GM23338 (cell line): ENCODE results near the gene ACOX3. TPM values are rescaled to one million over a fixed set of nuclear protein-coding genes. Genes with fewer than 3 reads are reported as not detected.

ENCODE experiments used
- ATAC-seq: fragments of 200-7000 bp; cut with Tn5 transposase; 3 replicates; pipeline ENCODE4 v1.9.1; 2020
- DNase-seq: peaks from one replicate; pipeline ENCODE4 v3.0.0-alpha.2; 2015; ENCODE audit warnings: low spot score
- H2AFZ ChIP-seq: fragments of 200-600 bp; sonication (generic); 2 replicates; pipeline ENCODE4 v1.8.0; 2016; ENCODE audit warnings: antibody characterized with exemption, mild to moderate bottlenecking, moderate library complexity
- H3F3A ChIP-seq: fragments of 200-600 bp; sonication (generic); replicated peaks from 2 replicates; pipeline ENCODE4 v1.8.0; 2017; ENCODE audit warnings: antibody characterized with exemption, mixed run types, low read depth
- H3K27ac ChIP-seq: fragments of 200-600 bp; sonication (generic); 2 replicates; pipeline ENCODE4 v1.6.1; 2016; ENCODE audit warnings: low read depth
- H3K27me3 ChIP-seq: fragments of 200-600 bp; sonication (generic); 2 replicates; pipeline ENCODE4 v1.8.0; 2016; ENCODE audit warnings: mild to moderate bottlenecking, mixed run types, moderate library complexity; ENCODE audit not compliant: insufficient read depth
- H3K36me3 ChIP-seq: fragments of 200-600 bp; sonication (generic); 2 replicates; pipeline ENCODE4 v1.8.0; 2016; ENCODE audit warnings: mild to moderate bottlenecking; ENCODE audit not compliant: insufficient read depth
- H3K4me1 ChIP-seq: fragments of 200-600 bp; sonication (generic); 2 replicates; pipeline ENCODE4 v1.8.0; 2016; ENCODE audit warnings: mild to moderate bottlenecking, moderate library complexity; ENCODE audit not compliant: insufficient read depth
- H3K4me2 ChIP-seq: fragments of 200-600 bp; sonication (generic); 2 replicates; pipeline ENCODE4 v1.7.1; 2017; ENCODE audit warnings: mixed run types
- H3K4me3 ChIP-seq: fragments of 200-600 bp; sonication (generic); 2 replicates; pipeline ENCODE4 v1.6.1; 2016; ENCODE audit warnings: mixed run types
- H3K79me2 ChIP-seq: fragments of 200-600 bp; sonication (generic); replicated peaks from 2 replicates; pipeline ENCODE4 v1.8.0; 2017; ENCODE audit warnings: mild to moderate bottlenecking; ENCODE audit not compliant: insufficient read depth
- H3K9me2 ChIP-seq: fragments of 200-600 bp; sonication (generic); 2 replicates; pipeline ENCODE4 v1.8.0; 2017; ENCODE audit not compliant: insufficient read depth
- H4K20me1 ChIP-seq: fragments of 200-600 bp; sonication (generic); replicated peaks from 2 replicates; pipeline ENCODE4 v1.8.0; 2017; ENCODE audit warnings: mild to moderate bottlenecking; ENCODE audit not compliant: insufficient read depth
- H3K27ac Mint-ChIP-seq: 2 replicates; pipeline ENCODE4 v1.8.0; 2020; ENCODE audit warnings: inconsistent platforms, mild to moderate bottlenecking, moderate library complexity, mixed read lengths
- H3K27me3 Mint-ChIP-seq: 3 replicates; pipeline ENCODE4 v1.8.0; 2022; ENCODE audit warnings: low read depth, mild to moderate bottlenecking, moderate library complexity, mixed read lengths, inconsistent platforms; ENCODE audit not compliant: insufficient read depth, poor library complexity
- H3K36me3 Mint-ChIP-seq: 3 replicates; pipeline ENCODE4 v1.8.0; 2021; ENCODE audit warnings: low read depth, mild to moderate bottlenecking, inconsistent platforms, moderate library complexity, mixed read lengths
- H3K4me1 Mint-ChIP-seq: 3 replicates; pipeline ENCODE4 v1.8.0; 2020; ENCODE audit warnings: mild to moderate bottlenecking, inconsistent platforms, mixed read lengths
- H3K4me3 Mint-ChIP-seq: 3 replicates; pipeline ENCODE4 v1.8.0; 2021; ENCODE audit warnings: moderate library complexity, mild to moderate bottlenecking, inconsistent platforms, mixed read lengths
- H3K9me3 Mint-ChIP-seq: 3 replicates; pipeline ENCODE4 v1.8.0; 2020; ENCODE audit warnings: moderate library complexity, mild to moderate bottlenecking, inconsistent platforms, mixed read lengths
- CREB1 ChIP-seq: fragments of 250-450 bp; sonication (Bioruptor Pico); IDR thresholded peaks from 2 replicates; pipeline ENCODE4 v1.5.0; 2020; ENCODE audit warnings: low read depth, mild to moderate bottlenecking, moderate library complexity
- CTCF ChIP-seq, 2 experiments: fragments of 200-600 bp in 1 of 2; sonication (generic) in 1 of 2; conservative IDR thresholded peaks; 2 replicates each; pipeline versions ENCODE4 v1.5.1 to v1.6.1; 2016 to 2017; ENCODE audit warnings: antibody characterized with exemption in 2 of 2, low read depth in 2 of 2, mild to moderate bottlenecking in 2 of 2, moderate library complexity in 1 of 2
- EZH2 ChIP-seq: fragments of 200-600 bp; sonication (generic); IDR thresholded peaks from one replicate; pipeline ENCODE4 v1.8.0; 2017; ENCODE audit warnings: antibody characterized with exemption, mild to moderate bottlenecking, low read depth; ENCODE audit not compliant: unreplicated experiment
- EZH2phosphoT487 ChIP-seq: fragments of 200-600 bp; sonication (generic); IDR thresholded peaks from one replicate; pipeline ENCODE4 v1.8.1; 2018; ENCODE audit warnings: antibody characterized with exemption; ENCODE audit not compliant: unreplicated experiment
- JUNB ChIP-seq: IDR thresholded peaks from one replicate; pipeline ENCODE4 v1.6.1; 2016; ENCODE audit warnings: antibody characterized with exemption; ENCODE audit not compliant: unreplicated experiment
- NANOG ChIP-seq: IDR thresholded peaks from 2 replicates; pipeline ENCODE4 v1.6.1; 2016; ENCODE audit warnings: antibody characterized with exemption, borderline replicate concordance
- POLR2AphosphoS5 ChIP-seq: IDR thresholded peaks from 2 replicates; pipeline ENCODE4 v1.6.1; 2016; ENCODE audit warnings: antibody characterized with exemption, low read depth
- STAT1 ChIP-seq: IDR thresholded peaks from one replicate; pipeline ENCODE4 v1.6.1; 2016; ENCODE audit warnings: antibody characterized with exemption; ENCODE audit not compliant: unreplicated experiment
- ZNF114 ChIP-seq: fragments of 250-450 bp; sonication (Bioruptor Pico); IDR thresholded peaks from 2 replicates; pipeline ENCODE4 v1.5.0; 2020; ENCODE audit warnings: mild to moderate bottlenecking, moderate library complexity
- ZNF331 ChIP-seq: fragments of 250-450 bp; sonication (Bioruptor Pico); IDR thresholded peaks from 2 replicates; pipeline ENCODE4 v1.5.0; 2020; ENCODE audit warnings: low read depth, mild to moderate bottlenecking, moderate library complexity
- ZNF462 ChIP-seq: fragments of 250-450 bp; sonication (Bioruptor Pico); IDR thresholded peaks from 2 replicates; pipeline ENCODE4 v1.5.0; 2020; ENCODE audit warnings: mild to moderate bottlenecking, moderate library complexity
- polyA plus RNA-seq: library from polyadenylated mRNA; unstranded; fragments of >200 nt; fragmentation: Nextera tagmentation; extraction: Ambion mirVana; gene quantifications from 2 replicates; pipeline ENCODE4 v1.2.1, GENCODE V29; 2016
- total RNA-seq: library from RNA; depleted of rRNA; stranded (reverse); fragments of >200 nt; shearing (Covaris generic); gene quantifications from 2 replicates; pipeline ENCODE4 v1.2.3, GENCODE V29; 2014
- TF ChIP-seq, protein P1 (sequence below): IDR thresholded peaks from one replicate; pipeline ENCODE4 v1.6.1; 2018; ENCODE audit warnings: antibody characterized with exemption; ENCODE audit not compliant: unreplicated experiment
- TF ChIP-seq, protein P2 (sequence below): IDR thresholded peaks from 2 replicates; pipeline ENCODE4 v1.6.1; 2016; ENCODE audit warnings: antibody characterized with exemption

Gene ACOX3
- total and polyA plus RNA-seq, 2 experiments from 2014 or later, result 6.4 to 17.2 TPM

GRCh38 chr4:8378101-8378724 is 62.3 kb downstream of the ACOX3 start:
- no peaks in the 10 kb centered on the region for H3K36me3 ChIP-seq

More at GRCh38 chr4:8378101-8378724, 62.3 kb downstream of the ACOX3 start:
- H3K36me3 Mint-ChIP-seq, result no peaks in the 10 kb centered on the region
- H3F3A ChIP-seq, result no peaks in the 10 kb centered on the region
- H3K9me3 Mint-ChIP-seq, result no peaks in the 10 kb centered on the region
- H4K20me1 ChIP-seq, result no peaks in the 10 kb centered on the region
- ATAC-seq (no peak), DNase-seq (no peak)
- TF ChIP-seq STAT1 (no peak), POLR2AphosphoS5 (no peak), CTCF (conservative IDR thresholded peaks at IDR 0.05; ENCODE audit: low read depth in 2 of 2) (no peak), EZH2 (no peak), ZNF462 (CRISPR knock-in tag) (no peak), ZNF331 (CRISPR knock-in tag) (no peak), ZNF114 (CRISPR knock-in tag) (no peak), NANOG (no peak), JUNB (no peak), EZH2phosphoT487 (no peak), CREB1 (CRISPR knock-in tag) (no peak)
- TF ChIP-seq, protein P1, sequence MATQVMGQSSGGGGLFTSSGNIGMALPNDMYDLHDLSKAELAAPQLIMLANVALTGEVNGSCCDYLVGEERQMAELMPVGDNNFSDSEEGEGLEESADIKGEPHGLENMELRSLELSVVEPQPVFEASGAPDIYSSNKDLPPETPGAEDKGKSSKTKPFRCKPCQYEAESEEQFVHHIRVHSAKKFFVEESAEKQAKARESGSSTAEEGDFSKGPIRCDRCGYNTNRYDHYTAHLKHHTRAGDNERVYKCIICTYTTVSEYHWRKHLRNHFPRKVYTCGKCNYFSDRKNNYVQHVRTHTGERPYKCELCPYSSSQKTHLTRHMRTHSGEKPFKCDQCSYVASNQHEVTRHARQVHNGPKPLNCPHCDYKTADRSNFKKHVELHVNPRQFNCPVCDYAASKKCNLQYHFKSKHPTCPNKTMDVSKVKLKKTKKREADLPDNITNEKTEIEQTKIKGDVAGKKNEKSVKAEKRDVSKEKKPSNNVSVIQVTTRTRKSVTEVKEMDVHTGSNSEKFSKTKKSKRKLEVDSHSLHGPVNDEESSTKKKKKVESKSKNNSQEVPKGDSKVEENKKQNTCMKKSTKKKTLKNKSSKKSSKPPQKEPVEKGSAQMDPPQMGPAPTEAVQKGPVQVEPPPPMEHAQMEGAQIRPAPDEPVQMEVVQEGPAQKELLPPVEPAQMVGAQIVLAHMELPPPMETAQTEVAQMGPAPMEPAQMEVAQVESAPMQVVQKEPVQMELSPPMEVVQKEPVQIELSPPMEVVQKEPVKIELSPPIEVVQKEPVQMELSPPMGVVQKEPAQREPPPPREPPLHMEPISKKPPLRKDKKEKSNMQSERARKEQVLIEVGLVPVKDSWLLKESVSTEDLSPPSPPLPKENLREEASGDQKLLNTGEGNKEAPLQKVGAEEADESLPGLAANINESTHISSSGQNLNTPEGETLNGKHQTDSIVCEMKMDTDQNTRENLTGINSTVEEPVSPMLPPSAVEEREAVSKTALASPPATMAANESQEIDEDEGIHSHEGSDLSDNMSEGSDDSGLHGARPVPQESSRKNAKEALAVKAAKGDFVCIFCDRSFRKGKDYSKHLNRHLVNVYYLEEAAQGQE, result no peak
- TF ChIP-seq, protein P2, sequence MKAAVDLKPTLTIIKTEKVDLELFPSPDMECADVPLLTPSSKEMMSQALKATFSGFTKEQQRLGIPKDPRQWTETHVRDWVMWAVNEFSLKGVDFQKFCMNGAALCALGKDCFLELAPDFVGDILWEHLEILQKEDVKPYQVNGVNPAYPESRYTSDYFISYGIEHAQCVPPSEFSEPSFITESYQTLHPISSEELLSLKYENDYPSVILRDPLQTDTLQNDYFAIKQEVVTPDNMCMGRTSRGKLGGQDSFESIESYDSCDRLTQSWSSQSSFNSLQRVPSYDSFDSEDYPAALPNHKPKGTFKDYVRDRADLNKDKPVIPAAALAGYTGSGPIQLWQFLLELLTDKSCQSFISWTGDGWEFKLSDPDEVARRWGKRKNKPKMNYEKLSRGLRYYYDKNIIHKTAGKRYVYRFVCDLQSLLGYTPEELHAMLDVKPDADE, result no peak
- no peak overlapping the region for H3K27ac Mint-ChIP-seq
- no peak overlapping the region for H3K4me3 ChIP-seq
- no peaks in the 10 kb centered on the region for H3K4me1 ChIP-seq
- no peak overlapping the region for H3K27ac ChIP-seq
- no peak overlapping the region for H3K4me3 Mint-ChIP-seq
- H3K27me3 Mint-ChIP-seq, result peaks cover 14% of the 10 kb centered on the region
- H2AFZ ChIP-seq, result no peak overlapping the region
- H3K79me2 ChIP-seq, result no peaks in the 10 kb centered on the region
- H3K4me2 ChIP-seq, result no peak overlapping the region
- no peaks in the 10 kb centered on the region for H3K9me2 ChIP-seq
- peaks cover 14% of the 10 kb centered on the region for H3K4me1 Mint-ChIP-seq
- H3K27me3 ChIP-seq, result no peaks in the 10 kb centered on the region
